HG02678 (cell line): Measurements from ENCODE around the gene DDX18.
"Not testable (repeated sequence)": the region's sequence is repeated elsewhere in the genome, so short reads cannot be mapped to it uniquely, and the experiment has no call there.

Source experiments
- ATAC-seq: cut with Tn5 transposase; IDR thresholded peaks from one replicate; pipeline ENCODE4 v1.9.1; 2021; ENCODE audit warnings: mild to moderate bottlenecking, moderate library complexity; ENCODE audit not compliant: unreplicated experiment

The DDX18 gene

GRCh38 chr2:117814417-117815264 lies at the start of gene DDX18:
DDX18 (plus strand) TSS chr2:117814691; CDS start chr2:117814778, 87 bp downstream.
- ATAC-seq = peak; percentile 97

GRCh38 chr2:117770730-117771129 lies 43.8 kb upstream of the DDX18 start:
- no peak for ATAC-seq

- ATAC-seq = no peak
These were observed 42.4 kb upstream of the DDX18 start for GRCh38 chr2:117771969-117772630.

GRCh38 chr2:117774716-117775115 lies 39.8 kb upstream of the DDX18 start:
- no peak for ATAC-seq

GRCh38 chr2:117775703-117776219 lies 38.7 kb upstream of the DDX18 start:
- ATAC-seq = no peak

DNA sequence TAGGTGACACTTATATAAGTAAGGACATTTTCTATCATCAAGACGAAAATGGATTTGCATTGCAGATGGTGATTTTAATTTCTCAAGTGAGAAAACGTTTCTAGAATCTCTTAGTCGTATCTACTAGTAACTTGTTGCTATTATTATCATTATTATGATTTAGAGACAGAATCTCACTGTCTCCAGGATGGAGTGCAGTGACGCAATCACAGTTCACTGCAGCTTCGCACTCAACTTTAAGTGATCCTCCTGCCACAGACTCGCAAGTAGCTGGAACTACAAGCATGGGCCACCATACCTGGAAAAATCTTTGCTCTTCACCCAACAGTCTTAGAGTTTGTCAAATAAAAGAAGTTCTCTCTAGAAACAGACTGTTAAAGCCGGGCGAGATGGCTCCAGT lies 37.6 kb upstream of the DDX18 start:
- no peak for ATAC-seq

- ATAC-seq = no peak
These were observed 28.8 kb upstream of the DDX18 start for GRCh38 chr2:117785740-117786139.

- no peak for ATAC-seq
These were observed 28.0 kb upstream of the DDX18 start for GRCh38 chr2:117786520-117786919.

DNA sequence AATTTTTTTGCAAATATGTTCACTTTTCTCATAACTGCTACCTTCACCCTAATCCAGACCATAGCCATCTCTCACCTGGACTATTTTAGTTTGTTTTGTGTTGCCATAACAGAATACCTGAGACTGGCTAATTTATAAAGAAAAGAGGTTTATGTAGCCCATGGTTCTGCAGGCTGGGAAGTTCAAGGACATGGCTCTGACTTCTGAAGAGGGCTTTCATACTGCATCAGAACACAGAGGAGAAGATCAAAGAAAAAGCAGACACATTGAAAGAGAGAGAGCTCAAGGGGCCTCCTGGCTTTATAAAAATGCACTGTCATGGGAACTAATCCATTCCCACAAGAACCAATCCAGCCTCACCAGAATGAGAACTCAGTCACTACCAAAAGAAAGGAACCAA lies 25.0 kb upstream of the DDX18 start:
- ATAC-seq = no peak

- ATAC-seq = no peak
These were observed 19.8 kb upstream of the DDX18 start for GRCh38 chr2:117794668-117795067.

- ATAC-seq = no peak
These were observed 12.7 kb upstream of the DDX18 start for GRCh38 chr2:117801826-117802225.

DNA sequence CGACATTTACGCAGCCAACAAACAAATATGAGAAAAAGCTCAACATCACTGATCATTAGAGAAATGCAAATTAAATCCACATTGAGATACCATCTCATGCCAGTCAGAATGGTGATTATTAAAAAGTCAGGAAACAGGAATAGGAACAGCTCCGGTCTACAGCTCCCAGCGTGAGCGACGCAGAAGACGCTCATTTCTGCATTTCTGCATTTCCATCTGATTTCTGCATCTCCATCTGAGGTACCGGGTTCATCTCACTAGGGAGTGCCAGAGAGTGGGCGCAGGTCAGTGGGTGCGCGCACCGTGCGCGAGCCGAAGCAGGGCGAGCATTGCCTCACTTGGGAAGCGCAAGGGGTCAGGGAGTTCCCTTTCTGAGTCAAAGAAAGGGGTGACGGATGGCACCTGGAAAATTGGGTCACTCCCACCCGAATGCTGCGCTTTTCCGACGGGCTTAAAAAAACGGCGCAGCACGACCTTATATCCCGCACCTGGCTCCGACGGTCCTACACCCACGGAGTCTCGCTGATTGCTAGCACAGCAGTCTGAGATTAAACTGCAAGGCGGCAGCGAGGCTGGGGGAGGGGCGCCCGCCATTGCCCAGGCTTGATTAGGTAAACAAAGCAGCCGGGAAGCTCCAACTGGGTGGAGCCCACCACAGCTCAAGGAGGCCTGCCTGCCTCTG lies 10.7 kb upstream of the DDX18 start:
- not testable (repeated sequence) for ATAC-seq

DNA sequence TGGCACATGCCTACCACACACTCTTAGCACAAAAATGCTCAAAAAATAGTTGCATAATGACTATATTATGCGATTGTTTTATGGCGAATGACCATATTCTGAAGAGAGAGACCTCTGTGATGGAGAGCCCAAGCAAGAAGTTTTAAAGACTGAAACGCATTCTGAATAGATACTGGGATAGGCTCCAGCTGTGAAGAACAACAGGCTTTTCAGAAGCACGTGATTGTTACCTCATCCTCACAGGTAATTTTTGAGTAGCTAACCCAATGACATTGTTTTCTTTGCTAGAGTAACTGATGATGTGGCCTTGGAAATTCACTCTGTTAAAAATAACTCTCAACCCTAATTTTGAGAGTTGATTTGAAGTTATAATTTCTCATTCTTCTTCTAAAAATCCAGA lies 2.0 kb upstream of the DDX18 start:
- ATAC-seq = no peak

- no peak for ATAC-seq
These were observed 1.5 kb downstream of the DDX18 start for GRCh38 chr2:117815946-117816345.

GRCh38 chr2:117818921-117819320 lies 4.4 kb downstream of the DDX18 start:
- no peak for ATAC-seq

GRCh38 chr2:117820444-117820843 lies 6.0 kb downstream of the DDX18 start:
- ATAC-seq = peak; percentile 84

DNA sequence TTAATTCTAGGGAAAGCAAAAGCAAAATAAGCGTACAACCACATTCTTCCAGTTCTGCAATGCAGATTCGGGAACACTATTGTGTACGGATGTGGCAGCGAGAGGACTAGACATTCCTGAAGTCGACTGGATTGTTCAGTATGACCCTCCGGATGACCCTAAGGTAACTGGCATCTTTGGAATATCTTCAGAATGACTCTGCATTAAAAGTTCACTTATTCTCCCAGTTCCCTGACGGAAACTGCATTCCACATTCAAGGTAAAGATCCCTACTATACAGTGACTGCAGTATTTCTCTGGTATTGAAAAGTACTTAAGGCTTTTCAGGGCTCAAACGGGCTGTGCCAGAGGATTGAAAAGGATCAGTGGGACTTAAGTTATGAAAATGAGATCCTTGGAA lies 10.9 kb downstream of the DDX18 start:
- ATAC-seq = no peak

DNA sequence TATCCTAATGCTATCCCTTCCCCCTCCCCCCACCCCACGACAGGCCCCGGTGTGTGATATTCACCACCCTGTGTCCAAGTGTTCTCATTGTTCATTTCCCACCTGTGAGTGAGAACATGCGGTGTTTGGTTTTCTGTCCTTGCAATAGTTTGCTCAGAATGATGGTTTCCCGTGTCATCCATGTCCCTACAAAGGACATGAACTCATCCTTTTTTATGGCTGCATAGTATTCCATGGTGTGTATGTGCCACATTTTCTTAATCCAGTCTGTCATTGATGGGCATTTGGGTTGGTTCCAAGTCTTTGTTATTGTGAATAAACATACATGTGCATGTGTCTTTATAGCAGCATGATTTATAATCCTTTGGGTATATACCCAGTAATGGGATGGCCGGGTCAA lies 13.0 kb downstream of the DDX18 start:
- not testable (repeated sequence) for ATAC-seq

DNA sequence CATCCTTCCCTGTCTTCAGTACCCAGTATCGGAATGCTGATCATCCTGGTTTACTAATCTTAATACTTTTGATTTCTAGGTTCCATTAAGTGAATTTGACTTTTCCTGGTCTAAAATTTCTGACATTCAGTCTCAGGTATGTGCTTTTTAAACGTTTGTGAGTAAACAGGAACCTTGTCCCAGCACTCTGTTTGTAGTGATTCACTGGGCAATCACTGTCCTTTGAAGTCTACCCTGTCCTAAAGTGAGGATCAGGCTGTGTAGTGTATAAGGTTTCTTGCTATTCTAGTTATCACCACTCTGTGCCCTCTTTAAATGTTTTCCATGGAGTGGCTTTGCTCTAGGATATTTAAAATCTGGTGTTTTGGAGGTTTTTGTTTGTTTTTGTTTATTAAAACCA lies 14.4 kb downstream of the DDX18 start:
- ATAC-seq = no peak

DNA sequence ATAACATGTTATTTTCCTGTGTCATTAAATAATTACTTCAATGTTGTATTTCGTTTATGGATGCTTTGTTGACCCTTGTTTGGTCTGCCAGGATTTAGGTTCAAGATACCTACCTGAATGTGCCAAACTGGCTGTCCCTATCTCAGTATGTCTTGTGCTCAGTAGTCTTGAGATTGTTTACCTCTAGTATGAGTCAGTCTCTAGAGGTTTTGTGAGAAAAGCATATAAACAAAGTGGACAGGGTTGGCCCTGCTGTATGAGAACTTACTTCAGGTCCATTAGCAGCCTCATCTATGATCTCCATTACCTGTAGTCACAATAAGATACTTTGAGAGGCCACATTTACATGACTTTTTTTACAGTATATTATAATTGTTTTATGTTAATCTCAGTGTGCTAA lies 17.8 kb downstream of the DDX18 start:
- ATAC-seq = no peak

GRCh38 chr2:117832905-117833613 lies 18.6 kb downstream of the DDX18 start:
- no peak for ATAC-seq
